Activated naive CD8-positive, alpha-beta T cell treated with anti-CD3 and anti-CD28 coated beads, Interleukin-2, amount 50 U/mL, for 24 hours (primary cell): ENCODE results near the gene CHRNB4.

Experiments used
- ATAC-seq: fragments of 150-1000 bp; cut with Tn5 transposase; one replicate; pipeline ENCODE4 v1.10.0; 2021
- DNase-seq: peaks from one replicate; pipeline ENCODE4 v3.0.0; 2021
- H3K27ac Mint-ChIP-seq: one replicate; pipeline ENCODE4 v1.8.0; 2021; ENCODE audit warnings: mild to moderate bottlenecking, mixed read lengths
- H3K27me3 Mint-ChIP-seq: one replicate; pipeline ENCODE4 v1.8.0; 2021; ENCODE audit warnings: mixed read lengths
- H3K36me3 Mint-ChIP-seq: one replicate; pipeline ENCODE4 v1.8.0; 2021; ENCODE audit warnings: low read depth, mixed read lengths
- H3K4me1 Mint-ChIP-seq: one replicate; pipeline ENCODE4 v1.8.0; 2021; ENCODE audit warnings: mixed read lengths
- H3K4me3 Mint-ChIP-seq: one replicate; pipeline ENCODE4 v1.8.0; 2021; ENCODE audit warnings: mild to moderate bottlenecking, moderate library complexity, mixed read lengths
- H3K9me3 Mint-ChIP-seq: one replicate; pipeline ENCODE4 v1.8.0; 2021; ENCODE audit warnings: mixed read lengths

CHRNB4 gene

DNA sequence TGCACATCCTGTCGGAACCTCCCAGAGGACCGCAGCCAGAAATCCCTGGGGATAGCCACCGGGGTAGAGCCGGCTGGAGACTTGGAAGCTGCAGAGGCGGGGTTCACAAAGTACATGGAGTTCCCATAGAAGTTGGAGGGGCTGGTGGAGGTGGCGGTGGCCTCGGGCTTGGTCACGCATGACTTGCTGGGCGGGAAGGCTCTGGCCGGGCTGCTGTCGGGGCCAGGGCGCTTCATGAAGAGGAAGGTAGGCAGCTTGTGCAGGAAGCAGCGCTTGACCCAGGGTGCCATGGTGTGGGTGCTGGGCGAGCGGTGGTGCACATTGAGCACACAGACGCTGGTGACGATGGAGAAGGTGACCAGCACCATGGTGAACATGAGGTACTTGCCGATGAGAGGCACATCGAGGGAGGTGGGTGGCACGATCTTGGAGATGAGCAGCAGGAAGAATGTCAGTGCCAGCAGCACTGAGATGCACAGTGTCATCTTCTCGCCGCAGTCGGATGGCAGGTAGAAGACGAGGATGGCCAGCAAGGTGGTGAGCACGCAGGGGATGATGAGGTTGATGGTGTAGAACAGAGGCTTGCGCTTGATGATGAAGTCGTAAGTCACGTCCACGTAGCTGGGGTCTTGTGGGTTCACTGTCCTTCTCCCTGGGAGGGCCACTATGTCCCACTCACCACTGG lies 11.8 kb downstream of the CHRNB4 start:
- Mint-ChIP-seq H3K27me3 (peaks cover 4% of the 10 kb centered on the region), H3K36me3 (no peaks in the 10 kb centered on the region), H3K4me3 (no peak overlapping the region), H3K4me1 (no peaks in the 10 kb centered on the region), H3K9me3 (peaks cover 10% of the 10 kb centered on the region), H3K27ac (no peak overlapping the region)
- DNase-seq: no peak
- ATAC-seq: no peak

- H3K4me1 Mint-ChIP-seq: no peaks in the 10 kb centered on the region
- ATAC-seq (no peak), DNase-seq (no peak)
- peaks cover 7% of the 10 kb centered on the region for H3K27me3 Mint-ChIP-seq
- H3K27ac Mint-ChIP-seq: no peak overlapping the region
- no peaks in the 10 kb centered on the region for H3K36me3 Mint-ChIP-seq
- H3K9me3 Mint-ChIP-seq: peaks cover 4% of the 10 kb centered on the region
- no peak overlapping the region for H3K4me3 Mint-ChIP-seq
Measured at GRCh38 chr15:78628227-78628626, 12.8 kb downstream of the CHRNB4 start.

DNA sequence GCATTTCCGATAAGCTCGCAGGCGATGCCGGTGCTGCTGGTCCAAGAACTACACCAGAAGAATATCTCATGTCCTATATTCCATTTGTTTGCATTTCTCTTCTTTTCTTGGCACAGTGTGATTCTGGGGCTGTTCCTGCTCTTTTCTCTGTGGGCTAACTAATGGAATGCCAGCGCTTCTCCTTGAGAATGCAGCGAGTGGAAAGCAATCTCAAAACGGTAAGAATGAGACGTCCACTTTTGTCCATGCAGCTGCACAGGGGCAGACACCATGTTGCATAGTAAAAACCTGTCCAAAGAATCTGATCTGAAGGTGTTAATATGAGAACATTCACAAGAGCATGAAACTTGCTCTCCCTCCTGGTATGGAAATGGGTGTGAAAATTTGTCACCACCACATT lies 13.7 kb downstream of the CHRNB4 start:
- peaks cover 14% of the 10 kb centered on the region for H3K27me3 Mint-ChIP-seq

GRCh38 chr15:78626381-78626995 lies 14.5 kb downstream of the CHRNB4 start:
- Mint-ChIP-seq H3K27me3 (peaks cover 23% of the 10 kb centered on the region), H3K9me3 (no peaks in the 10 kb centered on the region)

More for the DNA sequence above, 13.7 kb downstream of the CHRNB4 start:
- ATAC-seq (no peak), DNase-seq (no peak)
- Mint-ChIP-seq H3K4me1 (no peaks in the 10 kb centered on the region), H3K9me3 (no peaks in the 10 kb centered on the region), H3K36me3 (no peaks in the 10 kb centered on the region), H3K4me3 (no peak overlapping the region), H3K27ac (no peak overlapping the region)

GRCh38 chr15:78625606-78626280 lies 15.3 kb downstream of the CHRNB4 start:
- Mint-ChIP-seq H3K4me1 (peaks cover 8% of the 10 kb centered on the region), H3K27me3 (peaks cover 28% of the 10 kb centered on the region), H3K9me3 (no peaks in the 10 kb centered on the region), H3K4me3 (no peak overlapping the region), H3K27ac (no peak overlapping the region), H3K36me3 (no peaks in the 10 kb centered on the region)
- ATAC-seq (no peak), DNase-seq (no peak)

More at GRCh38 chr15:78626381-78626995, 14.5 kb downstream of the CHRNB4 start:
- H3K27ac Mint-ChIP-seq: no peak overlapping the region
- no peaks in the 10 kb centered on the region for H3K36me3 Mint-ChIP-seq
- DNase-seq (no peak), ATAC-seq (no peak)
- H3K4me1 Mint-ChIP-seq: peaks cover 2% of the 10 kb centered on the region
- H3K4me3 Mint-ChIP-seq: no peak overlapping the region

DNA sequence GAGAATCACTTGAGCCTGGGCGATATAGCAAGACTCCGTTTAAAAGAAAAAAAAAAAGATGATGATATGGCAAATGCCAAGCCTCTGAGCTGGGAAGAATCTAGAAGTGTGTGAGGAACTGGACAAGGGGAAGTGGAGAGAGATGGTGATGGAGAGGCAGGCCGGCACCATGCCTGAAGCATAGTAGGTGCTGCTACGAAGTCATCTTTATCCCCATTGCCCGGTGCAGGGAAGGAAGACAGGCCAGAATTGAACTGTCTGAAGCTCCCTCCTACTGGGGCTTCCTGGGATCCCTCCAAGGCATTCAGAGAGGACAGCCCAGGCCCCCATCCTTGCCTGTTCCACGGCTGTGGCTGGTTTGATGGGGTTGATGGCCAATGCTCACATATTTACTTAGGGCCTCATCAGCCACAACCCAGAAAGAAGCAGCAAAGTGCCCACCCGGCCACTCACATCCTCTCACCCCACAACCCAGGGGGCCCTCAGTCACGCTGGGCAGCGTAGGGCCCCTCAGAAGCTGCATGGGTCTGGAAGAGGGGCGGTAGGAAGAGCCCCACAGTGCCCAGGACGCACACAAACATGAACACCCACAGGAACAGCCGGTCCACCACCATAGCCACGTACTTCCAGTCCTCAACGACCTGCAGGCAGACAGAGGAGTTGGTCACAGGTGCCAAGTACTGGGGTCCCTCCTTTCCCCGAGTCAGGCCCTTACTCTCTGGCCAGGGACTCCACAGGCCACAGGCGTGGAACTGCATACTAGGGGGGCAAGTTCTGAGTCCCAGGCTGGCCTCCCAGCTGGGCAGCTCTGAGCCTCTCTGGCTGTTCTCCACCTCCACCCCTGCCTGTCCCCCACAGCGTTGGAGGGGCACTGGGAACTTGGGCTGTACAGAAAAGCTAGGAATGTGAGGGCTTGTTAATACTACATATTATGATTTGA lies 16.1 kb downstream of the CHRNB4 start:
- ATAC-seq: no peak
- no peaks in the 10 kb centered on the region for H3K36me3 Mint-ChIP-seq
- no peak for DNase-seq
- peaks cover 8% of the 10 kb centered on the region for H3K4me1 Mint-ChIP-seq
- H3K27me3 Mint-ChIP-seq: peaks cover 31% of the 10 kb centered on the region
- H3K4me3 Mint-ChIP-seq: no peak overlapping the region
- H3K9me3 Mint-ChIP-seq: no peaks in the 10 kb centered on the region
- H3K27ac Mint-ChIP-seq: no peak overlapping the region

- ATAC-seq (no peak), DNase-seq (no peak)
- H3K27ac Mint-ChIP-seq: no peak overlapping the region
- H3K4me3 Mint-ChIP-seq: no peak overlapping the region
- peaks cover 41% of the 10 kb centered on the region for H3K27me3 Mint-ChIP-seq
- peaks cover 8% of the 10 kb centered on the region for H3K4me1 Mint-ChIP-seq
- no peaks in the 10 kb centered on the region for H3K36me3 Mint-ChIP-seq
- no peaks in the 10 kb centered on the region for H3K9me3 Mint-ChIP-seq
Measured at GRCh38 chr15:78623786-78624497, 17.1 kb downstream of the CHRNB4 start.

DNA sequence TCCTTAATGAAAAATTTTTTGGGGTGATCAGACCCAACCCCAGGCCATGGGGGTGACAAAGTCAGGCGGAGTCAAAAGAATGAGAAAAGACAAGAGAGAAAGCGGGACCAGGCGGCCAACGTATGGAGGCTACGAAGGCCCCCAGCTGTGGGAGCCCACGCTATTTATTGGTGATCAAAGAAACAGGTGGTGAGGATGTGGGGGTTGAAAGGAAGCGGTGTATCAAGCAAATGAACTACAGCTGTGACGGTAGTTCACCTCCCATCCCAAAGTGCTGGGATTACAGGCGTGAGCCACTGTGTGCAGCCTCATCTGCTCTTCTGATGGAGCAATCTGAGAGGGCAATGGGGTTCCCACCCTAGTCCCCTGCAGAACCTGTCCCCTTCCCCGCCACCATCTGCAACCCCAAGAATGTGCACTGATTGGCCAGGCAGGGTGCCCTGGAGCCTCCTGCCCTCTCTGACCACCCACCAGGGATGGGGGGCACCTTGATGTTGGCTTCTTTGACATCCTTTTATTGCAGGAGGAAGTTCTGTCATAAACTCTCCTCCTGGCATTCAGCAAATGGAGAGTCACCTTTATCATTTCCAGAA lies 19.1 kb downstream of the CHRNB4 start:
- ATAC-seq: no peak
- Mint-ChIP-seq H3K4me1 (peaks cover 8% of the 10 kb centered on the region), H3K27me3 (peaks cover 47% of the 10 kb centered on the region)

GRCh38 chr15:78620527-78621421 lies 20.2 kb downstream of the CHRNB4 start, which contains the start of gene CHRNA3:
CHRNA3 (minus strand) TSS chr15:78620996; CDS start chr15:78620794, 202 bp downstream.
- H3K36me3 Mint-ChIP-seq: no peaks in the 10 kb centered on the region
- no peak for ATAC-seq

More for the DNA sequence above, 19.1 kb downstream of the CHRNB4 start:
- no peaks in the 10 kb centered on the region for H3K36me3 Mint-ChIP-seq
- DNase-seq: no peak
- no peak overlapping the region for H3K27ac Mint-ChIP-seq
- H3K4me3 Mint-ChIP-seq: no peak overlapping the region
- no peaks in the 10 kb centered on the region for H3K9me3 Mint-ChIP-seq

GRCh38 chr15:78620021-78620526 lies 20.9 kb downstream of the CHRNB4 start:
- H3K27me3 Mint-ChIP-seq: peaks cover 46% of the 10 kb centered on the region
- H3K27ac Mint-ChIP-seq: no peak overlapping the region
- DNase-seq (no peak), ATAC-seq (peak; percentile 31)
- no peaks in the 10 kb centered on the region for H3K36me3 Mint-ChIP-seq
- peaks cover 8% of the 10 kb centered on the region for H3K4me1 Mint-ChIP-seq
- no peaks in the 10 kb centered on the region for H3K9me3 Mint-ChIP-seq
- H3K4me3 Mint-ChIP-seq: peak overlapping the region; percentile 34

More at GRCh38 chr15:78620527-78621421, 20.2 kb downstream of the CHRNB4 start, which contains the start of gene CHRNA3:
- no peak for DNase-seq
- peak within 1 kb of the TSS; percentile 34 for H3K4me3 Mint-ChIP-seq
- H3K9me3 Mint-ChIP-seq: no peaks in the 10 kb centered on the region
- peaks cover 46% of the 10 kb centered on the region for H3K27me3 Mint-ChIP-seq
- peaks cover 8% of the 10 kb centered on the region for H3K4me1 Mint-ChIP-seq
- H3K27ac Mint-ChIP-seq: no peak within 1 kb of the TSS

DNA sequence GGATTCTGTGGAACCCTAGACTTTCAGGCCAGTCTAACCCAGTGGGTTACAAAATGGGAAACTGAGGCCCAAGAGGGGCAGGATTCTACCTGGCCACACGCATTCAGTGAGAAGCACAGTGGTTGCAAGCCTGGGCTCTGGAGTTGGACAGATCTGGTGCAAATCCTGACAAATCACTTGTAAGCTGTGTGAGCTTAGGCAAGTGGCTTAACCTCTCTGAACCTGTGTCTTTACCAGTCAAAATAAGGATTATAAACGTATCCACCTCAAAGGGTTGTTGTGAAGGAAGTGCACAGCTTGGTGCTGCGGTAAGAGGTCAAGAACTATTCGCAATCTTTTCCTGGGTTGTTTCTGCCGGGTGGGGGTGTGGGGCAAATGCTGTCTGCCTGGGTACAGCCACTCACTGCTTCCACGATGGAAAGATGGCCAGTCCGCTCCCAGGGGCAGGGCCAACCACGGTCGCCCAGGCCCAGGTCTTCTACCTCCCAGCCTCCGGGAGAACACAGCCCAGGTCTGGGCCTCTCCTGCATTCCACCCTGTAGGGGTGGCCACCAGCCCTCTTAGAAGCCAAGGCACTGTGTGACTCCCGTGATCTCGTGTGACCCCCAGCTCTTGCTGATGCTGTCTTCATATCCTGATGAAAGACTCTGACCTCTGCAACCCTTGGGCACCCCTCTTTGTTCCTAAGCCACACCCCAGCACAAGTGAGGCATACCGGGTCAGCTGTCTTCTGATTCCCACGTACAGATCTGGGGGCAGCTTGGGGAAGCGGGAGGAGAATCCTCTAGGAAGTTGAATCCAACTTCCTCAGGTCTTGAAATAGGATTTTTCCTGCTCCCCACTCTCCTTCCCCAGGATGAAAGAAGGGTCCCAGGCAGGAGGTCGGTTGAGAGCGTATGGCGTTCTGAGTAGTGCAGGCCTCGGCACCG lies 21.7 kb downstream of the CHRNB4 start:
- H3K36me3 Mint-ChIP-seq: no peaks in the 10 kb centered on the region
- peaks cover 8% of the 10 kb centered on the region for H3K4me1 Mint-ChIP-seq
- DNase-seq (no peak), ATAC-seq (no peak)
- H3K27ac Mint-ChIP-seq: no peak overlapping the region
- H3K27me3 Mint-ChIP-seq: peaks cover 44% of the 10 kb centered on the region
- no peaks in the 10 kb centered on the region for H3K9me3 Mint-ChIP-seq
- H3K4me3 Mint-ChIP-seq: no peak overlapping the region
